DND-41 (cell line): ENCODE measurements around the gene COL4A2.

Experiments
- ATAC-seq: fragments of 200-7000 bp; cut with Tn5 transposase; 3 replicates; pipeline ENCODE4 v1.9.1; 2021; ENCODE audit warnings: low read depth; ENCODE audit not compliant: insufficient read depth
- DNase-seq: peaks from one replicate; pipeline ENCODE4 v3.0.0-alpha.2; 2020
- H2AFZ ChIP-seq: 2 replicates; pipeline ENCODE4 v1.6.0; 2012; ENCODE audit warnings: low read depth, low read length
- H3K27ac ChIP-seq: 2 replicates; pipeline ENCODE4 v1.5.1; 2012; ENCODE audit warnings: low read length, inconsistent platforms
- H3K27me3 ChIP-seq: fragments of 200-600 bp; sonication (generic); 2 replicates; pipeline ENCODE4 v1.6.0; 2012; ENCODE audit warnings: low read length, mild to moderate bottlenecking, inconsistent platforms; ENCODE audit not compliant: insufficient read depth, poor library complexity
- H3K36me3 ChIP-seq: 2 replicates; pipeline ENCODE4 v1.5.1; 2012; ENCODE audit warnings: low read length, inconsistent platforms; ENCODE audit not compliant: insufficient read depth
- H3K4me1 ChIP-seq: 2 replicates; pipeline ENCODE4 v1.5.1; 2012; ENCODE audit warnings: mild to moderate bottlenecking, low read length; ENCODE audit not compliant: insufficient read depth
- H3K4me2 ChIP-seq: 2 replicates; pipeline ENCODE4 v1.6.0; 2012; ENCODE audit warnings: mild to moderate bottlenecking, moderate library complexity, low read length, inconsistent platforms; ENCODE audit not compliant: insufficient read depth
- H3K4me3 ChIP-seq, 2 experiments: fragments of 200-600 bp in 1 of 2; shearing (Covaris generic) in 1 of 2; 2 replicates each; pipeline ENCODE4 v1.5.1; 2012 to 2016; ENCODE audit warnings: inconsistent platforms in 2 of 2, low read length in 2 of 2, mild to moderate bottlenecking in 2 of 2, low read depth in 1 of 2, moderate library complexity in 1 of 2
- H3K79me2 ChIP-seq: 2 replicates; pipeline ENCODE4 v1.6.0; 2012; ENCODE audit warnings: low read length, inconsistent platforms; ENCODE audit not compliant: insufficient read depth
- H3K9ac ChIP-seq: 2 replicates; pipeline ENCODE4 v1.6.0; 2012; ENCODE audit warnings: low read depth, mild to moderate bottlenecking, inconsistent platforms, low read length, moderate library complexity
- H3K9me3 ChIP-seq: 2 replicates; pipeline ENCODE4 v1.5.1; 2012; ENCODE audit warnings: low read length, moderate library complexity, mild to moderate bottlenecking, inconsistent platforms; ENCODE audit not compliant: insufficient read depth, severe bottlenecking
- H4K20me1 ChIP-seq: 2 replicates; pipeline ENCODE4 v1.6.0; 2012; ENCODE audit warnings: low read length; ENCODE audit not compliant: insufficient read depth
- CTCF ChIP-seq: IDR thresholded peaks from 2 replicates; pipeline ENCODE4 v1.5.1; 2012; ENCODE audit warnings: borderline replicate concordance, low read length, moderate library complexity, mild to moderate bottlenecking; ENCODE audit not compliant: poor library complexity, severe bottlenecking; ENCODE audit errors: extremely low read depth
- EZH2 ChIP-seq: IDR thresholded peaks from 3 replicates; pipeline ENCODE4 v1.6.1; 2012; ENCODE audit warnings: borderline replicate concordance, low read depth, mild to moderate bottlenecking, moderate library complexity, low read length, inconsistent platforms; ENCODE audit not compliant: severe bottlenecking

The COL4A2 gene

GRCh38 chr13:110419381-110419791 lies 112.3 kb downstream of the COL4A2 start:
- H3K9ac ChIP-seq, result no peak overlapping the region
- no peak for TF ChIP-seq CTCF
- no peak for TF ChIP-seq EZH2
- no peaks in the 10 kb centered on the region for H3K36me3 ChIP-seq
- no peaks in the 10 kb centered on the region for H3K79me2 ChIP-seq
- H3K4me3 ChIP-seq, result no peak overlapping the region
- H3K4me2 ChIP-seq, result no peak overlapping the region
- peaks cover 74% of the 10 kb centered on the region for H3K27me3 ChIP-seq
- H3K27ac ChIP-seq, result no peak overlapping the region
- peaks cover 48% of the 10 kb centered on the region for H4K20me1 ChIP-seq
- no peak overlapping the region for H2AFZ ChIP-seq
- no peak for ATAC-seq
- DNase-seq, result no peak
- H3K4me1 ChIP-seq, result peaks cover 11% of the 10 kb centered on the region; the same call in 1 of the 2 replicates
- H3K9me3 ChIP-seq, result no peaks in the 10 kb centered on the region

GRCh38 chr13:110419946-110420345 lies 112.9 kb downstream of the COL4A2 start:
- peaks cover 74% of the 10 kb centered on the region for H3K27me3 ChIP-seq
- H3K79me2 ChIP-seq, result no peaks in the 10 kb centered on the region
- no peak overlapping the region for H3K9ac ChIP-seq
- no peaks in the 10 kb centered on the region for H3K36me3 ChIP-seq
- peaks cover 11% of the 10 kb centered on the region; the same call in 1 of the 2 replicates for H3K4me1 ChIP-seq
- H3K4me3 ChIP-seq, result no peak overlapping the region
- TF ChIP-seq CTCF, result no peak
- TF ChIP-seq EZH2, result no peak
- no peak overlapping the region for H2AFZ ChIP-seq
- H3K27ac ChIP-seq, result no peak overlapping the region
- H4K20me1 ChIP-seq, result peaks cover 53% of the 10 kb centered on the region
- no peaks in the 10 kb centered on the region for H3K9me3 ChIP-seq
- ATAC-seq, result no peak
- no peak overlapping the region for H3K4me2 ChIP-seq
- no peak for DNase-seq

GRCh38 chr13:110420626-110421025 lies 113.5 kb downstream of the COL4A2 start:
- H4K20me1 ChIP-seq, result peaks cover 56% of the 10 kb centered on the region
- H3K9me3 ChIP-seq, result no peaks in the 10 kb centered on the region
- TF ChIP-seq CTCF, result no peak
- TF ChIP-seq EZH2, result no peak
- ATAC-seq (no peak), DNase-seq (no peak)
- no peak overlapping the region for H3K4me2 ChIP-seq
- no peak overlapping the region for H3K27ac ChIP-seq
- H3K9ac ChIP-seq, result no peak overlapping the region
- no peaks in the 10 kb centered on the region for H3K36me3 ChIP-seq
- H2AFZ ChIP-seq, result no peak overlapping the region
- H3K4me3 ChIP-seq, result no peak overlapping the region
- peaks cover 79% of the 10 kb centered on the region for H3K27me3 ChIP-seq
- peaks cover 11% of the 10 kb centered on the region; the same call in 1 of the 2 replicates for H3K4me1 ChIP-seq
- no peaks in the 10 kb centered on the region for H3K79me2 ChIP-seq

GRCh38 chr13:110421061-110421460 lies 114.0 kb downstream of the COL4A2 start:
- Histone ChIP-seq H3K4me3 (no peak overlapping the region), H4K20me1 (peaks cover 55% of the 10 kb centered on the region), H3K79me2 (no peaks in the 10 kb centered on the region), H3K9me3 (no peaks in the 10 kb centered on the region), H3K9ac (no peak overlapping the region), H3K27me3 (peaks cover 79% of the 10 kb centered on the region), H3K4me2 (no peak overlapping the region), H3K36me3 (no peaks in the 10 kb centered on the region), H2AFZ (no peak overlapping the region), H3K27ac (no peak overlapping the region), H3K4me1 (peaks cover 11% of the 10 kb centered on the region; the same call in 1 of the 2 replicates)
- no peak for DNase-seq
- TF ChIP-seq CTCF, result no peak
- TF ChIP-seq EZH2, result no peak
- no peak for ATAC-seq
